Omental fat pad (tissue), 4 donors: Measurements from ENCODE around the gene GYS2. TPM values are rescaled to one million over a fixed set of nuclear protein-coding genes. Genes with fewer than 3 reads are reported as not detected.

Source experiments
- ATAC-seq: fragments of 150-250 bp; one replicate; pipeline ENCODE4 v1.9.1; 2016; ENCODE audit warnings: mild to moderate bottlenecking, moderate library complexity; ENCODE audit not compliant: low FRiP score
- DNase-seq: peaks from one replicate; pipeline ENCODE4 v3.0.0-alpha.2; 2019; ENCODE audit warnings: low spot score
- total RNA-seq, 4 donors: library from RNA; depleted of rRNA; stranded (reverse); fragments of >200 nt; gene quantifications; one replicate each; pipeline ENCODE4 v1.1.0, GENCODE V29; 2016
- TF ChIP-seq, protein P1 (sequence below), 3 donors: fragments of 450-650 bp; IDR thresholded peaks; one replicate each; pipeline ENCODE4 v1.5.1; 2016 to 2017; ENCODE audit warnings: antibody characterized with exemption in 3 of 3, mild to moderate bottlenecking in 3 of 3, moderate library complexity in 2 of 3

The GYS2 gene
- total RNA-seq, 4 donors from 2014 or later, result 0.13 to 2.0 (median 0.45) TPM

DNA sequence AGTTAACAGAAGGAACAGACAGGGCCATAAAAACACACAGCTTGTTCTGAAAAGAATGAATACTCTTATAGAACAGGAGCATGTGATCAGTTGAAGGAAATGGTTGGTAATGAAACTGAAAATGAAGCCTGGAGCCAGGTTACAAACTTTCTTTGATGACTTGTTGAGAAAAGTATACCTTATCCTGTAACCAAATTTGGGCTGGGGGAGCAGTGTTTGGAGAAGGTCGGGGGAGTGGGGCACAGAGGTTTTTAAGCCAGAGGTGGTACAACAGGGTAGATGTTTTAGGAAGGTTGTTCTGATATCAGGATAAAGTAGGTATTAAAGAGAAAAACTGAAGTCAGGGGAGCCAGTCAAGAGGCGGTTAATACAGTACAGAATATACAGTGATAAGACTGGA lies 94.9 kb downstream of the GYS2 start:
- TF ChIP-seq, protein P1, sequence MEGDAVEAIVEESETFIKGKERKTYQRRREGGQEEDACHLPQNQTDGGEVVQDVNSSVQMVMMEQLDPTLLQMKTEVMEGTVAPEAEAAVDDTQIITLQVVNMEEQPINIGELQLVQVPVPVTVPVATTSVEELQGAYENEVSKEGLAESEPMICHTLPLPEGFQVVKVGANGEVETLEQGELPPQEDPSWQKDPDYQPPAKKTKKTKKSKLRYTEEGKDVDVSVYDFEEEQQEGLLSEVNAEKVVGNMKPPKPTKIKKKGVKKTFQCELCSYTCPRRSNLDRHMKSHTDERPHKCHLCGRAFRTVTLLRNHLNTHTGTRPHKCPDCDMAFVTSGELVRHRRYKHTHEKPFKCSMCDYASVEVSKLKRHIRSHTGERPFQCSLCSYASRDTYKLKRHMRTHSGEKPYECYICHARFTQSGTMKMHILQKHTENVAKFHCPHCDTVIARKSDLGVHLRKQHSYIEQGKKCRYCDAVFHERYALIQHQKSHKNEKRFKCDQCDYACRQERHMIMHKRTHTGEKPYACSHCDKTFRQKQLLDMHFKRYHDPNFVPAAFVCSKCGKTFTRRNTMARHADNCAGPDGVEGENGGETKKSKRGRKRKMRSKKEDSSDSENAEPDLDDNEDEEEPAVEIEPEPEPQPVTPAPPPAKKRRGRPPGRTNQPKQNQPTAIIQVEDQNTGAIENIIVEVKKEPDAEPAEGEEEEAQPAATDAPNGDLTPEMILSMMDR (IDR thresholded peaks at IDR 0.05), result no peak
- no peak for ATAC-seq

DNA sequence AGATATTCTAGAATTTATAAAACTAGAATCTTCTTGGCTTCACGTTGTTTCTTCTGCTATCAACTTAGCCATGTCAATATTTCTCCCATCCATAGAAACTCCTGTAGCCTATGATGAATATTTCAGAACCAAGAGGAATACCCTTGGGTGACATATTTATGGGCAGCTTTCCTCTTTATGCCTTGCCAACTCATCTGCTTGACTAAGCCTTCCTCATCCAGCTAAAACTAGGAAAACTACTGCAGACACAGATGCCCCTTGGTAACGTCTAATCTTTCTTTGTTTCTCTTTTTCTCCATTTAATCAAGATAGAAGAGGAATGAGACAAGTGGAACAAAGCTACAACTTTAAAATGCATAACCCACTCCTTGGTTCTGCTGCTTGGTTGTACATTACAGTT lies 96.8 kb downstream of the GYS2 start:
- DNase-seq (no peak), ATAC-seq (no peak)
- TF ChIP-seq, protein P1 (IDR thresholded peaks at IDR 0.05), result no peak

More for the DNA sequence above, 94.9 kb downstream of the GYS2 start:
- DNase-seq, result no peak

DNA sequence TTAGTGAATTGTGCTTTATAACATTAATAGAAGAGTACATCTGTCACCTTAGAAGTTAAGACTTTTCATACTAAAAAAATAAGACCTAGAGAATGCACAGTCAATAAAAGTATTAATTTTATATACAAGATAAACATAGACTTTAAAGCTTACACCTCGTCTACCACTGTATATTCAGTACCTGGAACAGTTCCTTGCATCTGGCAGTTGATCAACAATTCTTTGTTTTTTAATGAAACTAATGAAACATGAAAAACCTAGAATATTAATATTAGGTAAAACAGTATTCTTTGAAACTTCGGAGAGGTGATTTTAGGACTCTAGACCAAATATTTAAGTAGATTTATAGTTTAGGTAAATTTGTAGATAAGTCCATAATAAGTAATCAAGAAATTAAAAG lies 98.8 kb downstream of the GYS2 start:
- no peak for DNase-seq
- TF ChIP-seq, protein P1 (IDR thresholded peaks at IDR 0.05), result no peak
- no peak for ATAC-seq

DNA sequence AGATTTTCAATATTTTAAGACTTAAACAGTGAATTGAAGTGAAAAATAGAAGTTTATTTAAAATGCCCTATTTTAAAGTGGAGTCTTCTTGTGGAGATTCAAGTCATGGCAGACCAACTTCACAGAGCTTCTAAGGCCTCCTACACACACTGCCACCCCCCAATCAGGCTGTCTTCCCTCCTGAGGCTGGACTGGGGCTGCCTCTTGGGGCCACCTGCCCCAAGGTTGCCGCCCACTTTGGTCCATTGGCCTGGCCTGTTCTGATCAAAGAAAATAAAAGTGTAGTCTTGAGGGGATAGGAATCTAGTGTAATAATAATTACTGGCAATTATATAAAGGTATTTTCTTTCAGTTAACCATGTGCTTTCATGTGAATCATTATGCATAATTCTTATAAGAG lies 101.8 kb downstream of the GYS2 start:
- DNase-seq (no peak), ATAC-seq (no peak)
- TF ChIP-seq, protein P1 (IDR thresholded peaks at IDR 0.05), result no peak

DNA sequence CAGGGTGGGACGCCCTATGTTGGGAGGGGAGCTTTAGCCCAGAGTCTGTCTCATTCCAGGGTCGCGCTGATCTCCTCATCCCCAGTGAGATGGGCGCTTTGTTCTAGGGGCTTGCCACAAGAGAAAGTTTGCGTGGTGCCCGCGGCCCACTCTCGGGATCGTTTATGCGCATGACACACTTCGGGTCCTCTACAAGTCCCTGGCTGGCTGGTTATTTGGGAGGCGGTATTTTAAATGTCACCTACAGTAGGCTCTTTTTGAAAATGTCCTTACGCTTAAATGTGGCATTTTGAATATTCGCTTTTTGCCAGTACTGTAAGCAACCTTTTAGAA lies 102.5 kb downstream of the GYS2 start:
- peak; percentile 19 for ATAC-seq
- DNase-seq, result peak; percentile 24
- TF ChIP-seq, protein P1 (IDR thresholded peaks at IDR 0.05), result no peak

DNA sequence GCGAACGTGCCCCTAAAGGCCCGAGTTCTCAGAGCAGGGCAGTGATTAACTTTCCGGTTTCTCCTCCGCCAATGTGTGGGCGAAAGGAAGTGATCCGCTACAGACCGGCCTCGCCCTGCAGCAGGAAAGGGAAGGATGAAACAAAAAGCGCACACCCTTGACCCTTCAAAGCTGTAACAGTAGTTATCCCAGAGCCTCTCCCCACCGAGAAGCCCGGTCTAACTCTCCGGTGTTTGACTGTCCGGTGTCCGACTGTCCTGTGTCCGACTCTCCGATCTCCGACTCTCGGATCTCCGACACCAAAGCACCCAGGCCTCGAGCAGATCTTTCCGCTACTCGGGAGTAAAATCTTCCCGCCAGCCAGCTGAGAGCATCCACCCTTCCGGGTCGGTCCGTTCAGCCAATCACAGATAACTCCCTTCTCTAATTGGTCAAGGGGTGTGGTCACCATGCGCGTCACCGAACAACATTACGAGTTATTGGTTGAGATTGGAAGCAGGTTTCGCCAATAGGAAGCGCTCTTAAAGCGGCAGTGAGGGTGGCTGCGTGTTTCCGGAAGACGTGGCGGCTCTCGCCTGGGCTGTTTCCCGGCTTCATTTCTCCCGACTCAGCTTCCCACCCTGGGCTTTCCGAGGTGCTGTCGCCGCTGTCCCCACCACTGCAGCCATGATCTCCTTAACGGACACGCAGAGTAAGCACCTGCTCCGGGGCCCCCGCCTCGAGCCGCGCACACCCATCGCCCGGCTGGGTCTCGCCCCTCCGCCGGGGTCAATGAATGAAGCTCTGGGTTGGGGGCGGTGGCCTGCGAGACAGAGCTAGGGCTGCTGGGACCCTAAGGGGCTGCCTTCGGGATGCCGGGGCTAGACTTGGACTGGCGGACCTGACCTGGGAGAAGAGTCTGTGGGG lies 103.1 kb downstream of the GYS2 start, which contains the start of the genes GOLT1B and RECQL:
GOLT1B (plus strand) TSS at position 532 of the 906 bp plus-strand sequence; CDS start at position 667, 135 bp downstream.
RECQL (minus strand) TSS at position 378 of the 906 bp plus-strand sequence. CDS start 2,065 bp downstream, outside the sequence.
- TF ChIP-seq, protein P1 (IDR thresholded peaks at IDR 0.05), result no peak
- DNase-seq (peak; percentile 67), ATAC-seq (peak; percentile 99)
